ENCODE measurements around the gene MILR1. TPM values are rescaled to one million over a fixed set of nuclear protein-coding genes. Genes with fewer than 3 reads are reported as not detected.

Gene MILR1
- total RNA-seq, 1 experiment from 2014 or later = not detected

- peaks cover 8% of the 10 kb centered on the region; the same call in 1 of the 2 replicates for H3K9me3 Mint-ChIP-seq
- TF ChIP-seq ZSCAN18 (CRISPR knock-in tag; IDR thresholded peaks at IDR 0.05) = no peak
- no peak for TF ChIP-seq ELF4 (CRISPR knock-in tag; IDR thresholded peaks at IDR 0.05; ENCODE audit: low read depth)
- TF ChIP-seq CDX4 (CRISPR knock-in tag; IDR thresholded peaks at IDR 0.05; ENCODE audit: borderline replicate concordance) = no peak
- TF ChIP-seq ZNF138 (CRISPR knock-in tag; conservative IDR thresholded peaks at IDR 0.05) = no peak
- no peak for TF ChIP-seq ZBTB21 (CRISPR knock-in tag; IDR thresholded peaks at IDR 0.05; ENCODE audit: borderline replicate concordance)
- no peak for TF ChIP-seq ETV6 (CRISPR knock-in tag; IDR thresholded peaks at IDR 0.05)
- no peak for TF ChIP-seq CREB1 (CRISPR knock-in tag; IDR thresholded peaks at IDR 0.05)
- no peak for TF ChIP-seq IRF1 (CRISPR knock-in tag; IDR thresholded peaks at IDR 0.05)
- no peak for TF ChIP-seq TP53 (CRISPR knock-in tag; IDR thresholded peaks at IDR 0.05)
- no peak for TF ChIP-seq USF1 (CRISPR knock-in tag; IDR thresholded peaks at IDR 0.05)
- no peak for TF ChIP-seq FOXJ3 (CRISPR knock-in tag; IDR thresholded peaks at IDR 0.05; ENCODE audit: borderline replicate concordance)
- no peak for TF ChIP-seq PRDM15 (CRISPR knock-in tag; IDR thresholded peaks at IDR 0.05)
- no peak for TF ChIP-seq SMAD3 (CRISPR knock-in tag; IDR thresholded peaks at IDR 0.05; ENCODE audit: borderline replicate concordance)
- TF ChIP-seq SMAD4 (CRISPR knock-in tag; IDR thresholded peaks at IDR 0.05) = no peak
- POLR2A ChIA-PET = no interaction called here
- no peak for ATAC-seq
- no peak overlapping the region for H3K4me3 Mint-ChIP-seq
- DNase-seq (ENCODE audit: low spot score) = no peak
- no peak overlapping the region for H3K27ac Mint-ChIP-seq
- H3K4me1 Mint-ChIP-seq = peaks cover 6% of the 10 kb centered on the region
- peaks cover 4% of the 10 kb centered on the region for H3K27me3 Mint-ChIP-seq (ENCODE audit: low read depth)
- H3K36me3 Mint-ChIP-seq = no peaks in the 10 kb centered on the region
- CTCF ChIA-PET = interaction anchor here (1.0 kb wide), 1 partner anchor 12 kb away, joined by 3 read pairs; no protein-coding TSS in a partner anchor
Measured at GRCh38 chr17:64402469-64402868, 46.4 kb upstream of the MILR1 start.

GRCh38 chr17:64403881-64404460 is 44.9 kb upstream of the MILR1 start:
- ChIA-PET POLR2A (interaction anchor here (0.7 kb wide), 1 partner anchor 1790 kb away, joined by 4 read pairs; no protein-coding TSS in a partner anchor), CTCF (no interaction called here)
- Mint-ChIP-seq H3K27me3 (ENCODE audit: low read depth) (no peaks in the 10 kb centered on the region), H3K27ac (no peak overlapping the region; the same call in 1 of the 2 replicates), H3K4me3 (no peak overlapping the region), H3K9me3 (peaks cover 8% of the 10 kb centered on the region; the same call in 1 of the 2 replicates), H3K4me1 (no peaks in the 10 kb centered on the region), H3K36me3 (no peaks in the 10 kb centered on the region)
- DNase-seq (ENCODE audit: low spot score) (no peak), ATAC-seq (no peak)
- TF ChIP-seq NFYB (CRISPR knock-in tag; conservative IDR thresholded peaks at IDR 0.05; ENCODE audit: low read depth) (no peak), TP53 (CRISPR knock-in tag; IDR thresholded peaks at IDR 0.05) (no peak), ATF2 (CRISPR knock-in tag; IDR thresholded peaks at IDR 0.05; ENCODE audit: borderline replicate concordance, low read depth) (no peak), ZNF425 (CRISPR knock-in tag; conservative IDR thresholded peaks at IDR 0.05) (no peak), FOXJ3 (CRISPR knock-in tag; IDR thresholded peaks at IDR 0.05; ENCODE audit: borderline replicate concordance) (no peak)
